Ishikawa (cell line): Measurements from ENCODE around the gene PTCD2.

Source experiments
- CEBPB ChIP-seq: IDR thresholded peaks from 2 replicates; pipeline ENCODE4 v1.6.1; 2012
- CREB1 ChIP-seq: IDR thresholded peaks from 2 replicates; pipeline ENCODE4 v1.6.1; 2012; ENCODE audit warnings: low read depth
- EGR1 ChIP-seq: IDR thresholded peaks from 2 replicates; pipeline ENCODE4 v1.6.1; 2012
- EP300 ChIP-seq: IDR thresholded peaks from 2 replicates; pipeline ENCODE4 v1.6.1; 2012; ENCODE audit warnings: borderline replicate concordance
- MAX ChIP-seq: IDR thresholded peaks from 2 replicates; pipeline ENCODE4 v1.6.1; 2012
- NFIC ChIP-seq: IDR thresholded peaks from 2 replicates; pipeline ENCODE4 v1.6.1; 2012
- RAD21 ChIP-seq: IDR thresholded peaks from 2 replicates; pipeline ENCODE4 v1.6.1; 2012; ENCODE audit warnings: low read depth
- TAF1 ChIP-seq: IDR thresholded peaks from 2 replicates; pipeline ENCODE4 v1.6.1; 2012; ENCODE audit warnings: low read depth, mild to moderate bottlenecking
- TCF12 ChIP-seq: IDR thresholded peaks from 2 replicates; pipeline ENCODE4 v1.6.1; 2012; ENCODE audit warnings: low read depth
- TEAD4 ChIP-seq: IDR thresholded peaks from 2 replicates; pipeline ENCODE4 v1.6.1; 2012
- YY1 ChIP-seq: IDR thresholded peaks from 2 replicates; pipeline ENCODE4 v1.6.1; 2012; ENCODE audit warnings: low read depth
- TF ChIP-seq, protein P1 (sequence below): IDR thresholded peaks from 2 replicates; pipeline ENCODE4 v1.6.1; 2012; ENCODE audit warnings: low read depth, mild to moderate bottlenecking

DNA sequence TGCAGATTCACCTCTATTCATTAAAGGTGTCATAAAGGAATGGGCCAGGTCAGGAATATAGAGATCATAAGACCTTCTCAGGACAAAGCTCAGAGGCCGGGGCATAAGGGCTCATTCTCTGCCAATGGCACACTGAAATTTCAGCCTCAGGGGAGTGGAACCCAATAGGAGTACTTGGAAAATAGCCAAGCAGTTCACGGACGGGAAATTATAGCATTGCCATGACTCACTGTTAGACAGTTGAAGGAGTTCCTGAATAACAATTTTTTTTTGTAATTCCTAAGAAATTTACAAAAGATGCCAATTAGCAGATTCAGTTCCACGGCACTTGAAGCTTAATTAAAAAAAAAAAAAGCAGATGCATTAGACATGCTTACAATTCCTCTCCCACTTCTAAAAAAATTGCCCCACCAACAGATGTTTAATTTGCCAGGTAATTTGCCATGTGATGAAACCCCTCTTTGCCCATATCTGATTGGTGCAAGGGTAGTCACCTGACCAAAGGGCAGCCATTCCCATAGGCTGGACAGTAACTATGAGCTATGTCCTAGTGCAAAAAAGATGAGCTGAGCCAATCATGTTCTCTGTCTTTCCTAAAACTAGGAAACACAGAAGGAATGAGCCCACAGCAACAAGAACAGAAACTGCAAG is 58.6 kb downstream of the PTCD2 start:
- 0 out of 2 replicates have a peak, but pooled peaks have one; percentile 35 for TF ChIP-seq YY1
- TF ChIP-seq EP300, result no peak
- TF ChIP-seq EGR1, result no peak
- TF ChIP-seq CREB1, result no peak
- no peak for TF ChIP-seq MAX
- TF ChIP-seq TCF12, result no peak
- peak; percentile 80 for TF ChIP-seq NFIC
- no peak for TF ChIP-seq TAF1
- no peak for TF ChIP-seq RAD21
- TF ChIP-seq, protein P1, sequence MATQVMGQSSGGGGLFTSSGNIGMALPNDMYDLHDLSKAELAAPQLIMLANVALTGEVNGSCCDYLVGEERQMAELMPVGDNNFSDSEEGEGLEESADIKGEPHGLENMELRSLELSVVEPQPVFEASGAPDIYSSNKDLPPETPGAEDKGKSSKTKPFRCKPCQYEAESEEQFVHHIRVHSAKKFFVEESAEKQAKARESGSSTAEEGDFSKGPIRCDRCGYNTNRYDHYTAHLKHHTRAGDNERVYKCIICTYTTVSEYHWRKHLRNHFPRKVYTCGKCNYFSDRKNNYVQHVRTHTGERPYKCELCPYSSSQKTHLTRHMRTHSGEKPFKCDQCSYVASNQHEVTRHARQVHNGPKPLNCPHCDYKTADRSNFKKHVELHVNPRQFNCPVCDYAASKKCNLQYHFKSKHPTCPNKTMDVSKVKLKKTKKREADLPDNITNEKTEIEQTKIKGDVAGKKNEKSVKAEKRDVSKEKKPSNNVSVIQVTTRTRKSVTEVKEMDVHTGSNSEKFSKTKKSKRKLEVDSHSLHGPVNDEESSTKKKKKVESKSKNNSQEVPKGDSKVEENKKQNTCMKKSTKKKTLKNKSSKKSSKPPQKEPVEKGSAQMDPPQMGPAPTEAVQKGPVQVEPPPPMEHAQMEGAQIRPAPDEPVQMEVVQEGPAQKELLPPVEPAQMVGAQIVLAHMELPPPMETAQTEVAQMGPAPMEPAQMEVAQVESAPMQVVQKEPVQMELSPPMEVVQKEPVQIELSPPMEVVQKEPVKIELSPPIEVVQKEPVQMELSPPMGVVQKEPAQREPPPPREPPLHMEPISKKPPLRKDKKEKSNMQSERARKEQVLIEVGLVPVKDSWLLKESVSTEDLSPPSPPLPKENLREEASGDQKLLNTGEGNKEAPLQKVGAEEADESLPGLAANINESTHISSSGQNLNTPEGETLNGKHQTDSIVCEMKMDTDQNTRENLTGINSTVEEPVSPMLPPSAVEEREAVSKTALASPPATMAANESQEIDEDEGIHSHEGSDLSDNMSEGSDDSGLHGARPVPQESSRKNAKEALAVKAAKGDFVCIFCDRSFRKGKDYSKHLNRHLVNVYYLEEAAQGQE, result no peak
- no peak for TF ChIP-seq TEAD4
- TF ChIP-seq CEBPB, result 0 out of 2 replicates have a peak, but pooled peaks have one; percentile 2
